Medulla oblongata (tissue), 1 donor: ENCODE data around the gene RNASE1.
"Not testable (repeated sequence)": the region's sequence is repeated elsewhere in the genome, so short reads cannot be mapped to it uniquely, and the experiment has no call there.

Experiments
- DNase-seq: peaks from one replicate; pipeline ENCODE4 v3.0.0-alpha.2; 2015; ENCODE audit errors: extremely low spot score

Gene RNASE1

GRCh38 chr14:20774258-20774824 lies 28.3 kb downstream of the RNASE1 start:
- DNase-seq: no peak

- DNase-seq: no peak
Measured at GRCh38 chr14:20772650-20773049, 30.0 kb downstream of the RNASE1 start.

GRCh38 chr14:20769421-20769820 lies 33.2 kb downstream of the RNASE1 start:
- DNase-seq: no peak

- DNase-seq: no peak
Measured at GRCh38 chr14:20768593-20768892, 34.1 kb downstream of the RNASE1 start.

GRCh38 chr14:20760950-20761349 lies 41.7 kb downstream of the RNASE1 start:
- no peak for DNase-seq

- DNase-seq: not testable (repeated sequence)
Measured at GRCh38 chr14:20759465-20759864, 43.2 kb downstream of the RNASE1 start.

GRCh38 chr14:20757965-20758364 lies 44.7 kb downstream of the RNASE1 start:
- DNase-seq: peak; percentile 42

- no peak for DNase-seq
Measured at GRCh38 chr14:20755037-20755436, 47.6 kb downstream of the RNASE1 start.

GRCh38 chr14:20754308-20754707 lies 48.3 kb downstream of the RNASE1 start:
- no peak for DNase-seq

GRCh38 chr14:20751963-20752562 lies 50.6 kb downstream of the RNASE1 start:
- DNase-seq: no peak
